ENCODE data around the gene LEO1. TPM values are rescaled to one million over a fixed set of nuclear protein-coding genes. Genes with fewer than 3 reads are reported as not detected.

Gene LEO1
- total and polyA plus RNA-seq, 2 of the 13 experiments (the other 11 are each of a cell fraction or from before 2014, with no cell fraction given), result 17.0 to 60.3 TPM

GRCh38 chr15:51917493-51917892, 54.1 kb downstream of the LEO1 start (continued):
- TF ChIP-seq AHDC1 (CRISPR knock-in tag; IDR thresholded peaks at IDR 0.05; ENCODE audit: borderline replicate concordance), result no peak
- no peak for TF ChIP-seq ZNF800 (CRISPR knock-in tag; IDR thresholded peaks at IDR 0.05)
- no peak for TF ChIP-seq NFIC (IDR thresholded peaks at IDR 0.05; ENCODE audit: low read length)
- no peak for TF ChIP-seq DZIP1 (CRISPR knock-in tag; IDR thresholded peaks at IDR 0.05)
- no peak for TF ChIP-seq PHF20 (CRISPR knock-in tag; IDR thresholded peaks at IDR 0.05)
- TF ChIP-seq STAG1 (CRISPR knock-in tag; IDR thresholded peaks at IDR 0.05), result peak; percentile 79
- TF ChIP-seq ZNF572 (CRISPR knock-in tag; IDR thresholded peaks at IDR 0.05), result no peak
- no peak for TF ChIP-seq KLF16 (CRISPR knock-in tag; IDR thresholded peaks at IDR 0.05)
- TF ChIP-seq CBFB (CRISPR knock-in tag; IDR thresholded peaks at IDR 0.05), result no peak
- TF ChIP-seq ZNF276 (CRISPR knock-in tag; IDR thresholded peaks at IDR 0.05; ENCODE audit: low read depth), result no peak
- no peak for TF ChIP-seq GZF1 (CRISPR knock-in tag; IDR thresholded peaks at IDR 0.05)
- no peak for TF ChIP-seq SMAD3 (CRISPR knock-in tag; IDR thresholded peaks at IDR 0.05)
- TF ChIP-seq ZNF770 (CRISPR knock-in tag; IDR thresholded peaks at IDR 0.05), result no peak
- TF ChIP-seq LCORL (IDR thresholded peaks at IDR 0.05), result no peak
- 0 out of 2 replicates have a peak, but pooled peaks have one; percentile 29 for TF ChIP-seq LCORL (CRISPR knock-in tag; IDR thresholded peaks at IDR 0.05)
- no peak for TF ChIP-seq ZFP62 (CRISPR knock-in tag; IDR thresholded peaks at IDR 0.05)
- no peak for TF ChIP-seq JARID2 (CRISPR knock-in tag; IDR thresholded peaks at IDR 0.05; ENCODE audit: insufficient replicate concordance)

Measured in HepG2 (cell line).